NCI-H748 (cell line): ENCODE measurements around the gene MAML2.

Experiments used
- DNase-seq: peaks from one replicate; lab custom pipeline; 2025; ENCODE audit not compliant: unreplicated experiment; lab: John Stamatoyannopoulos, UW

MAML2 gene

GRCh38 chr11:96242971-96243647 is 99.9 kb downstream of the MAML2 start:
- peak; percentile 73 for DNase-seq

DNA sequence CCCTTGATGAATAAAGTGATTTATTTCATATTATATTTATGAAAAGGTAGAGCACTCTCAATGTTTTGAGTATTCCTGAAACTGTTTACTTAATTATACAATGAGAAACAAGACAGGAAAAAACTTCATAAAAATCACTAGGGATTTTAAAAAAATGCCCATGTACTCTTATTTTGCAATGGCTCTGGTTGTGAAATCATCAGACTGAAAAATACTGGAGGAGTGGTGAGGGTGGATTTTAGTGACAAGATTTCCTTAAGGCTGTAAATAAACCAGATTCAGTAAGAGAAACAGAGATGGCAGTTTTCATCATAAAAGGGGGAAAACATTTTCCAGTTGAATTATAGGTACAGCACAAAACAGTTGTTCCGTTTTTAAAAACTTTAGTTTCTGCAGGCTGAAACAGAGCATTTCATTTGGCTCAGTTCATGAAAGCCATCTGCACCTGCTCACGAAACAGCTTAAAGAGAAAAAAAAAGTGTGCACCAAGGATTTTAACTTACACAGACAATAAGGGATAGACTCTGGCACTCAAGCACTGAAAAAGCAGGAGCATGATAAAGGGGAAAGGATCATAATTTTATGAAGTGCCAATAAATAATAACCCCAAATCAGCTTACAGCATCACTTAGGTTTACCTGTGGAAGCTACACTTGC is 100.7 kb downstream of the MAML2 start:
- DNase-seq = no peak

DNA sequence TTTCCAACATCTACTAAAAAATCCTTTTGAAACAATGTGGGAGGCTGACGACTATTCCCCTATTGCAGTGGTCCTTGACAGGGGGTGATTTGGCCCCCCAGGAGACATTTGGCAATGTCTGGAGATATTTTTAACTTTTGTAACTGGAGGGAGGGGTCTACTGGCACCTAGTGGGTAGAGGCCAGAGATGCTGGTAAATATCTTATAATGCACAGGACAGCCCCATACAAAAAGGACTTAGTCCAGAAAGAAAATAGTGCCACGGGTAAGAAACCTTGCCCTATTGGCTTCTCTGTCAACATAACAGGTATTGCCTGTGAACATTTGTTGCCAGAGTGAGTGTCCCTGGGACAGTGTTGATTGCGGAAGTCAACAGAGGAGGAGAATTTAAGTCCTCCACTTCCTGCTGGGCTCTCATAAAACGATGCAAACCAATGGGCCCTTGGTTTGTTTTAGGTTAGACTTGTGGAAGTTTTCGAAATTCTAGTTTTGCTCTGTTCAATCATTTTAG is 101.6 kb downstream of the MAML2 start:
- DNase-seq = no peak

DNA sequence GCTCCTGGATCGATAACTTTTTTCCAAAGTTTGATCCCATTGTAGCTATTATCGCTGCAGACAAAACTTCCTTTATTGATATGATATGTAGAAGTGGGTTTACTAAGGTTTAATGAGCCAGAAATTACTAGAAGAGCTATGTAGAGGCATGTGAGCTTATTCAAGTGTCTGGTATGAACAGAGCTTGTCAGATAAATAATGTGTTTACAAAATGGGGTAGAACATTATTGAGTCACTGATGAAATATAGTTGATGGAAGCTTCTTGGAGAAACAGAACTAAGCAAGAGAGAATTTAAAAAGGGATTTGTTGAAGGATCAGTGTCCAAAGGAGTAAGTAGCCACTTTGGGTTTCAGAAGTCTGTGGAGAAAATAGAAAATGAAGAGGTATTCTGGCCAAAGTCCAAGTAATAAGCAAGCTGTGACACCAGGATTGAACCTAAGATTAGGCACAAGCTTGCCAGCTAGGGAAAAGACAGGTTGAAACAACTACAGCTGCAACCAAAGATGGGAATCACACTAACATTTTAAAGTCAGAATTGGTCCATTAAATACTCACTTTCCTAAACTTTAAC is 104.3 kb downstream of the MAML2 start:
- DNase-seq = no peak

- peak; percentile 6 for DNase-seq
Measured at GRCh38 chr11:96237766-96238266, 105.2 kb downstream of the MAML2 start.

- no peak for DNase-seq
Measured at GRCh38 chr11:96235751-96236150, 107.2 kb downstream of the MAML2 start.

DNA sequence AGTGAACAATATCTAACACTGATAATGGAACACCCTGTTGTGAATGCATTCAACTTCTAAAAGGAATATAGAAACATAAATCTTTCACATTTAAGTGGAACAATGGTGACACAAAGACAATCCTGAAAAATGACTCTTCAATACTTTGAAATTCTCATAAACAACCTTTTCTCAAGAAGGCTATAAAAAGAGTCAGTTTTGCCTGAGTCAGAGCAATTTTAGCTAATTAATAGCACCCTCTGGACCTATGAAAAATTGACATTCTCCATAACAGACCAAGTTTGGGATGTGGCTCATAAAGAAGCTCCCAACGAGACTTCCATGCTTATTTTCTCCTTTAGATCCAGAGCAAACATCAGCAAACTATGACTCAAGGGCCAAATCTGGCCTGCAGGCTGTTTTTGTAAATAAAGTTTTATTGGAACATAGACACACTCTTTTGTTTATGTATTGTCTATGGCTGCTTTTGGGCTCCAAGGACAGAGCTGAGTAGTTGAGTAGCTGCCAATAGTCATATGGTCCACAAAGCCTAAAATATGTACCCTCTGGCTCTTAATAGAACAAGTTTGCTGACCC is 108.0 kb downstream of the MAML2 start:
- DNase-seq = no peak

DNA sequence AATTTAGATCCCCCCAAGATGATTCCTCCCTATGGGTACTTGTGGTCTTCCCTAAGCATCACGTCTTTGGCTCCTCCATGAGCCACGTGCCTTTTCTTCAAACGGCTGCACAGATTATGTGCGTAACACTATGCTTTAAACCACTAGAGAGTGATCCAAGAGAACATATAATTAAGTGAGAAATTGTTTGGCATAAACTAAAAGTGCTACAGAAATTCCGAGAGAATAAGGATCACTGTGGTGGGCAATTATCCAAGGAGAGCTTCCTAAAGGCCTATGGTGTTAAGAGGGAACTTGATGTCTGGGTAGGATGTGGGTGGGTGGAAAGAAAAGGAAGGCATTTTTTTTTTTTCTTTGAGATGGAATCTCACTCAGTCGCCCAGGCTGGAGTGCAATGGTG is 110.9 kb downstream of the MAML2 start:
- no peak for DNase-seq

DNA sequence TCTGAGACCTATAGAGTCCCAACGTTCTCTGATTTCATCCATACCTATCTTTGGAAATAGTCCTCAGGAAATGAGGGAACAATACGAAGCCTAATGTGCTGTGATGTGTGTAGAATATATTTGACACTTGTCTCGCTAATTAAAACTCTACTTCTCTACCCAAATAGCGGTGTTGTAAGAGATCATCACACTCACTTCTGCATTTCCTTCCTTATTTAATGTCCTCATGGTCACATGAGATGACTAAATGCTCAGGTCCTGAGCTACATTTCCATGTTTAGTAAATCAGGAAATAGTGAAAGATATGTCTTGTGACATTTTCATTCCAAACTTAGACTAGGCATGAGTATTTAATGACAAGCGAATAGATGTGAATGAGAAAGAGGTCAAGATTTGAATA is 112.3 kb downstream of the MAML2 start:
- no peak for DNase-seq

- no peak for DNase-seq
Measured at GRCh38 chr11:96229354-96229977, 113.5 kb downstream of the MAML2 start.

DNA sequence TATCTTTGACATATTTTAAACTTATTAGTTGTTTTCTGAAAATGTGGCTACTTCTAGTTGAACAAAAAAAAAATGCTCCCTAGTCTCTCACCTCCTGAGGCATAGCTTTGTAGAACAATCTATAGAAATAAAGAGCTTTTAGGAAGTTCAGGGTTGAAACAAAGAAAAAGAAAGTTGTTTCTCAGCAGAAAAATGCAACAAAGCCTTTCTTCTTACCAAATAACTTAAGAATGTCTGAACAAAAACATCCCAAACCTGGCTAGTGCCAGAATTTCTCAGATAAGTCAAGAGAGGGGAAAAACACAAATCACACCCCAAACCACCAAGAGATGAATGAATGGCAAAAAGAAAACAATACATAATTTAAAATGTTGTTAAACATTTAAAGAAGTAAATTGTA is 114.1 kb downstream of the MAML2 start:
- no peak for DNase-seq

DNA sequence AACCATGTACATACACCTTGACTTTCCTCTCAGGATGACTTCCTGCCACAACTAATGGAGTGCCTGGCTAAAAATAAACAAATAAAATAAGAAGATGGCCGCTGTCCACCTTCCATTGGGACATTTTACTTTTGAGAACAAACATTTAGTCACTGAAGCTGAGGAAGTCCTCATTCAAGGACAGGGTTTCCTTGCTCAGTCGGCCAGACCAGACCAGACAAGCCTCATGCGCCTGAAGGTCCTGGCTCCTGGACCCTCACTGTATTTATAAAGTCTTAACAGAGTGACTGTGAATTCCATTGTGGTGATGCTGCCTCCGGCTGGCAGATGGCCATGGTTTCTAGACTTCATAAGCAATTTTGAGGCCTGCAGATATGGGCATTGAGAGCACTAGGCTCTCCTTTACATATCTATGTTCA is 114.5 kb downstream of the MAML2 start:
- DNase-seq = no peak

DNA sequence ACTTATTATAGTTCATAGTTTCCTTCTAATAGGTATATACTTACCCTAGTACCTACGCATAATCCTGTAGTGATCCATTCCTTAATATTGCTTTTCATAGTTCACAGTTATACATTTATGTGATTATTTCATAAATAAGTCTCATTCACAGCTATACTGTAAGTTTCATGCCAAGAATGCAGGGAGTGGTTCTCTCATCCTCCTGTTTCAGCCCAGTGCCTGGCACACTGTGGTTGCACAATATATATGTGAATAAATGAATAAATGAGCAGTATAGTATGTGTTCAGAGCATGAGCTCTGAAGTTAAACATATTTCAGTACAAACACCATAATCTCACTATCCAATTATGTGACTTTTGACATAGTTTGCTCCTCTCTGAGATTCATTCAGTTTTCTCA is 115.8 kb downstream of the MAML2 start:
- no peak for DNase-seq

- no peak for DNase-seq
Measured at GRCh38 chr11:96223083-96223482, 119.9 kb downstream of the MAML2 start.

DNA sequence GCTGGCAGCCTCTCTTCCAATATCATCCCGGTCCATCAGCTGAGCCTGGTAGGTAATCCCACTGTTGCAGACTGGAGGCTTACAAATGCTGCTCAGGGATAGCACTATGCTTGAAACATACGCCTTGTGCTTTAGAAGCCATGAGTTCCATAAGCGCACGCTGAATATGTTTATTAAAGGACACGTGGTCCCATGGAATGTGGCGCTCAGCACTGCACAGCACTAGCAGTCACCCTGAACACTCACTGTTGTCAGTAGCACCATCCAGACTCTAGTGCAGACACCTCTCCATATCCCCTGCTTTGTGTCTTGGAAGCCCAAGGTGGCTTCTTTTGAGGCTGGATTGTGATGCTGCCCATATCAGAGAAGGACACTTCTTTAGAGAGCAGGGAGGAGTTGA is 120.9 kb downstream of the MAML2 start:
- DNase-seq = no peak

- DNase-seq = no peak
Measured at GRCh38 chr11:96221244-96222070, 121.5 kb downstream of the MAML2 start.

DNA sequence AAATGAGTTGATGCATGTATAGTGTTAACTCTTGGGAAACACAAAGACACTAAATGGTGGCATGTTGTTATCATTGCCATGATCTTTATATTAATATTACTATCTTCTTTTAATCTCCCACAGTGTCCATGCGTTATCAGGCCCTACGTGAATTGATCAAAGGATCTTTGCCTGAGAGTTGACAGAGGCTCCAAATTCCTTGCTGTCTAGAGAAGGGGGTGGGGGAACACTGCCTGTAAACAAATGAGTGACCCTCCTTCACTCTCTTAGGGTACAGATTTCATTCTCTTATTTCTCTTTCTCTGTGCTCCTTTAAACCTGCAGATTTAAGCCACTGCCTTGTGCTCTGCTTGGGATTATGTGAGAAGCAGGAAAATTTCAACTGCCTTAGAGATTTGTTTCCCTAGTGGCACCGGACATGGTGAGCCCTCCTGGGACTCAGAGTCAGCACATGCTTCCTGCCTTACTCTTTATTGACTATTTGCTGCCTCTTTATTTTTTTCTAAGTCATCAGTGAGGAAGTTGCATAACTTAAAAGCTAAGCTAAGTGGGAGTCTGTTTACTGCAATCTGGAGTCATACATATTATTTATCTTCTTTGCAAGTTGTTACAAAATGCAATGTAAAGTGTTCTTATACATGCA is 122.9 kb downstream of the MAML2 start:
- no peak for DNase-seq

DNA sequence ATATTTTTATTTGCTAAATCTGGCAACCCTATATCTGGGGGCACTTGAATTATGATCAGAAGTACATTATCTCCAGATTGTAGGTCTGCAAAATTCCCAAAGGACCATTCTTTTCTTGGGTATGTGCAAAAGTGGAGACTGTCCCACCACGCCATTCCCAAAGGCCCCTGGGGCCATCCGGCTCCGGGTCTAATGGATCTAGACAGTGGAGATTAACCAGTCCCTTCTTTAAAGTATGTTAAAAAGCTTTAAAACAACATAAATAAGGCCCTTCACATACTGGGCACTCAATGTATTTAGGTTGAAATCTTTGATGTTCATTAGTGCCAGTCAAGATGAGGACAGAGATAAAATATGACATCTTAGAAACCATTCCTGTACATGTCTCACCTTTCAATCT is 124.1 kb downstream of the MAML2 start:
- no peak for DNase-seq

DNA sequence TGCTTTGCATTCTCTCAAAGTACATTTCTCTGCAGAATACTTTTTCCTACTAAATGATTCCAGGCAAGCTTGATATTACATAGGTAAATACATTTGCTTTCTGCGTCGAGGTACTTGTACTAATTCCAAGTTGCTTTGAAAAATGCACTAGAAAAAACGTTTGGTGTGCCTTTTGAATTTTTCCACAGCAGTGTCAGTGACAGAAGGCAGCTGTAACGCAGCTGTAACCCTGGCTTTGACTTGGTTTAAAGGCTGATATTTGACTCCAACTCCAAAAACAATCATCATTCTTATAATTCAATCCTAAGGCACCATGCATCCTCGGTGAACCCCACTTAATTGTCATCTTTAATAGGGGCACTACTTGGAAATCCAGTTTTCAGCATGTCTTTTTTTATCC is 125.0 kb downstream of the MAML2 start:
- no peak for DNase-seq

DNA sequence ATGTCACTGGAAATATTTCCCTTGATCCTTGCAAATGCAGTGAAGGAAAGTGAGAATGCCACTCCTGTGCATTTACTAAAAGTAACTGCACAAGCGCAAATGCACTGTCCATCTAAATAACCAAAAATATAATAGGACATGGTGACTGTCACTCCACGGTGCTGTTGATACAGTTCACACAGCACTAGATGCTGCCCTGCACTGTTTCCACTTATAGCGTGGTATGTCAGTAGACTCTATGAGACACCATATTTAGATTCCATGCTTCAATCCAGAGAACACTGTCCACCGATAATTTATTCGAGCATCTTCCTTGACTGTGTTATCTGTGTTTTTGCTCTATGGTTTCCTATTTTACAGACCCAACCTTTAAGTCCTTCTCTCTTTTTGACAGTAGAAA is 125.8 kb downstream of the MAML2 start:
- DNase-seq = no peak
